Measurements from ENCODE around the gene ULK2.

DNA sequence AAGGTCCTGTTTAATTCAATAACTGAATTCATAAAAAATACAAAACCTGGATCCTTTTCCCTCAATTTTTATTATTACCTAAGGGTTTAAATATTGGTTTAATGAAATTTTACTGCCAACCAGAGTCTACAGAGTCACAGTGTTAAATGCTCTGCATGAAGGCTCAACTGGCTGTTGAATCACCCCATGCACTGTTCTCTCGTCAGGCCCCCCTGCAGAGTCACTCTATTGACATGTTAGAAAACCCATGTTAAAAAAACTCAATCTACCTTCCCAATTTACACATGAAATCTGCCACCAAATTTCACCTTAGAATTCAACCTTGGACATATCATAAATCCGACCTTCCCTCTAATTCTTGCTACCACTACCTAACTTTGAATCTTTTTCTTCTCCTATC lies 43.3 kb upstream of the ULK2 start:
- TF ChIP-seq, protein P1, sequence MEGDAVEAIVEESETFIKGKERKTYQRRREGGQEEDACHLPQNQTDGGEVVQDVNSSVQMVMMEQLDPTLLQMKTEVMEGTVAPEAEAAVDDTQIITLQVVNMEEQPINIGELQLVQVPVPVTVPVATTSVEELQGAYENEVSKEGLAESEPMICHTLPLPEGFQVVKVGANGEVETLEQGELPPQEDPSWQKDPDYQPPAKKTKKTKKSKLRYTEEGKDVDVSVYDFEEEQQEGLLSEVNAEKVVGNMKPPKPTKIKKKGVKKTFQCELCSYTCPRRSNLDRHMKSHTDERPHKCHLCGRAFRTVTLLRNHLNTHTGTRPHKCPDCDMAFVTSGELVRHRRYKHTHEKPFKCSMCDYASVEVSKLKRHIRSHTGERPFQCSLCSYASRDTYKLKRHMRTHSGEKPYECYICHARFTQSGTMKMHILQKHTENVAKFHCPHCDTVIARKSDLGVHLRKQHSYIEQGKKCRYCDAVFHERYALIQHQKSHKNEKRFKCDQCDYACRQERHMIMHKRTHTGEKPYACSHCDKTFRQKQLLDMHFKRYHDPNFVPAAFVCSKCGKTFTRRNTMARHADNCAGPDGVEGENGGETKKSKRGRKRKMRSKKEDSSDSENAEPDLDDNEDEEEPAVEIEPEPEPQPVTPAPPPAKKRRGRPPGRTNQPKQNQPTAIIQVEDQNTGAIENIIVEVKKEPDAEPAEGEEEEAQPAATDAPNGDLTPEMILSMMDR (IDR thresholded peaks at IDR 0.05 in 4 of 5, conservative IDR thresholded peaks at IDR 0.05 in 1 of 5) = no peak
- TF ChIP-seq POLR2A (IDR thresholded peaks at IDR 0.05) = no peak
